SH-SY5Y (cell line): ENCODE data around the gene DAB1.

Experiments used
- GATA2 ChIP-seq: IDR thresholded peaks from 2 replicates; pipeline ENCODE4 v1.6.1; 2011; ENCODE audit warnings: mild to moderate bottlenecking, low read depth, low read length
- GATA3 ChIP-seq: IDR thresholded peaks from 2 replicates; pipeline ENCODE4 v1.6.1; 2011; ENCODE audit warnings: low read depth, mild to moderate bottlenecking, low read length, moderate library complexity

- no peak for TF ChIP-seq GATA3
- no peak for TF ChIP-seq GATA2
Measured at GRCh38 chr1:57024855-57025254, 399.0 kb downstream of the DAB1 start.
